Skeletal muscle tissue (tissue), 4 donors: Measurements from ENCODE around the gene DIS3L2. TPM values are rescaled to one million over a fixed set of nuclear protein-coding genes. Genes with fewer than 3 reads are reported as not detected.
"Not testable (repeated sequence)": the region's sequence is repeated elsewhere in the genome, so short reads cannot be mapped to it uniquely, and the experiment has no call there.

ENCODE experiments used
- H3K27ac ChIP-seq: one replicate; pipeline ENCODE4 v1.7.0; 2013; ENCODE audit warnings: mild to moderate bottlenecking, low read depth, low read length, inconsistent platforms
- H3K27me3 ChIP-seq, 3 donors: one replicate each; pipeline ENCODE4 v1.7.0; 2013; ENCODE audit warnings: low read length in 3 of 3; ENCODE audit not compliant: control insufficient read depth in 3 of 3, insufficient read depth in 3 of 3
- H3K36me3 ChIP-seq, 3 donors: one replicate each; pipeline ENCODE4 v1.7.0; 2013; ENCODE audit warnings: low read length in 3 of 3; ENCODE audit not compliant: control insufficient read depth in 3 of 3, insufficient read depth in 3 of 3
- H3K4me1 ChIP-seq, 3 donors: one replicate each; pipeline ENCODE4 v1.7.0; 2013; ENCODE audit warnings: low read length in 3 of 3, mild to moderate bottlenecking in 3 of 3; ENCODE audit not compliant: control insufficient read depth in 3 of 3, insufficient read depth in 3 of 3
- H3K4me3 ChIP-seq, 3 donors: one replicate each; pipeline ENCODE4 v1.7.0; 2013; ENCODE audit warnings: low read length in 3 of 3
- H3K9ac ChIP-seq, 3 donors: one replicate each; pipeline ENCODE4 v1.7.0; 2013; ENCODE audit warnings: low read length in 3 of 3, mild to moderate bottlenecking in 3 of 3, moderate library complexity in 2 of 3, low read depth in 1 of 3
- H3K9me3 ChIP-seq, 3 donors: one replicate each; pipeline ENCODE4 v1.7.0; 2013; ENCODE audit warnings: low read length in 3 of 3; ENCODE audit not compliant: control insufficient read depth in 3 of 3
- total RNA-seq: library from RNA; depleted of rRNA; stranded (reverse); fragments of >200 nt; gene quantifications from one replicate; pipeline ENCODE4 v1.2.3, GENCODE V29; 2014
- donor health status: Osteomylitis.

DIS3L2 gene
- total RNA-seq, 1 donor from 2014 or later: 24.0 TPM

- not testable (repeated sequence) for H3K4me3 ChIP-seq, H3K4me1 ChIP-seq, H3K9me3 ChIP-seq, H3K27ac ChIP-seq, H3K9ac ChIP-seq, H3K36me3 ChIP-seq
- peaks cover 15 to 32% (median 23%) of the 10 kb centered on the region in 3 donors for H3K27me3 ChIP-seq
Observed at GRCh38 chr2:232378735-232379151, 417.2 kb downstream of the DIS3L2 start, which contains the start of gene ALPP. ALPP (plus strand) TSS chr2:232378751; CDS start chr2:232378803, 52 bp downstream.

GRCh38 chr2:232379610-232380590 is 418.4 kb downstream of the DIS3L2 start:
- not testable (repeated sequence) for H3K4me1 ChIP-seq, H3K4me3 ChIP-seq, H3K36me3 ChIP-seq, H3K9me3 ChIP-seq, H3K27ac ChIP-seq, H3K9ac ChIP-seq
- peaks cover 24 to 37% (median 34%) of the 10 kb centered on the region in 3 donors for H3K27me3 ChIP-seq

GRCh38 chr2:232381204-232382031 is 419.9 kb downstream of the DIS3L2 start:
- not testable (repeated sequence) for H3K9ac ChIP-seq, H3K27ac ChIP-seq, H3K4me3 ChIP-seq, H3K36me3 ChIP-seq, H3K4me1 ChIP-seq, H3K9me3 ChIP-seq
- peaks cover 36 to 46% (median 43%) of the 10 kb centered on the region in 3 donors for H3K27me3 ChIP-seq

GRCh38 chr2:232382331-232383225 is 421.1 kb downstream of the DIS3L2 start:
- peaks cover 47 to 55% (median 48%) of the 10 kb centered on the region in 3 donors for H3K27me3 ChIP-seq
- H3K4me3 ChIP-seq: no peak overlapping the region
- H3K4me1 ChIP-seq: peaks cover 0 to 5% (median 0%) of the 10 kb centered on the region in 3 donors
- no peak overlapping the region for H3K27ac ChIP-seq
- no peaks in the 10 kb centered on the region for H3K9me3 ChIP-seq
- H3K36me3 ChIP-seq: no peaks in the 10 kb centered on the region
- H3K9ac ChIP-seq: no peak overlapping the region

GRCh38 chr2:232384466-232384865 is 423.0 kb downstream of the DIS3L2 start:
- H3K4me3 ChIP-seq: no peak overlapping the region
- H3K27me3 ChIP-seq: peaks cover 60 to 73% (median 67%) of the 10 kb centered on the region in 3 donors
- H3K36me3 ChIP-seq: no peaks in the 10 kb centered on the region
- H3K4me1 ChIP-seq: peaks cover 0 to 5% (median 3%) of the 10 kb centered on the region in 3 donors
- H3K9ac ChIP-seq: no peak overlapping the region
- H3K9me3 ChIP-seq: no peaks in the 10 kb centered on the region
- no peak overlapping the region for H3K27ac ChIP-seq

- not testable (repeated sequence) for H3K36me3 ChIP-seq, H3K9ac ChIP-seq, H3K4me1 ChIP-seq, H3K9me3 ChIP-seq, H3K27ac ChIP-seq, H3K4me3 ChIP-seq
- peaks cover 62 to 79% (median 70%) of the 10 kb centered on the region in 3 donors for H3K27me3 ChIP-seq
Observed at GRCh38 chr2:232385058-232385457, 423.5 kb downstream of the DIS3L2 start.

GRCh38 chr2:232385660-232386489 is 424.4 kb downstream of the DIS3L2 start:
- H3K9ac ChIP-seq: no peak overlapping the region
- peaks cover 69 to 84% (median 78%) of the 10 kb centered on the region in 3 donors for H3K27me3 ChIP-seq
- peaks cover 0 to 5% (median 3%) of the 10 kb centered on the region in 3 donors for H3K4me1 ChIP-seq
- no peaks in the 10 kb centered on the region for H3K9me3 ChIP-seq
- H3K27ac ChIP-seq: no peak overlapping the region
- H3K4me3 ChIP-seq: no peak overlapping the region
- H3K36me3 ChIP-seq: no peaks in the 10 kb centered on the region

- H3K27ac ChIP-seq: no peak overlapping the region
- H3K4me1 ChIP-seq: peaks cover 0 to 5% (median 3%) of the 10 kb centered on the region in 3 donors
- H3K9ac ChIP-seq: no peak overlapping the region
- no peak overlapping the region for H3K4me3 ChIP-seq
- H3K36me3 ChIP-seq: no peaks in the 10 kb centered on the region
- H3K9me3 ChIP-seq: no peaks in the 10 kb centered on the region
- peaks cover 69 to 82% (median 81%) of the 10 kb centered on the region in 3 donors for H3K27me3 ChIP-seq
Observed at GRCh38 chr2:232386490-232386739, 424.9 kb downstream of the DIS3L2 start.
